HL-60 (cell line): ENCODE results near the gene THRB.

ENCODE experiments used
- DNase-seq, 2 experiments: peaks; one replicate each; pipeline ENCODE4 v3.0.0-alpha.2; 2010 to 2020; ENCODE audit warnings: low read depth in 1 of 2, low spot score in 1 of 2
- H3K27ac ChIP-seq: fragments of 250-450 bp; sonication (Bioruptor Pico); replicated peaks from 2 replicates; pipeline ENCODE4 v1.5.1; 2020; ENCODE audit warnings: mild to moderate bottlenecking, moderate library complexity
- H3K27me3 ChIP-seq: fragments of 250-450 bp; sonication (Bioruptor Pico); 2 replicates; pipeline ENCODE4 v1.5.1; 2021; ENCODE audit warnings: mild to moderate bottlenecking, moderate library complexity; ENCODE audit not compliant: insufficient read depth, poor library complexity, severe bottlenecking
- H3K4me3 ChIP-seq: replicated peaks from 2 replicates; pipeline ENCODE4 v1.5.1; 2011; ENCODE audit warnings: mild to moderate bottlenecking, control low read depth, low read length; ENCODE audit not compliant: insufficient read depth
- GABPA ChIP-seq: IDR thresholded peaks from 2 replicates; pipeline ENCODE4 v1.6.1; 2012; ENCODE audit warnings: low read depth
- POLR2AphosphoS5 ChIP-seq: IDR thresholded peaks from 2 replicates; pipeline ENCODE4 v1.6.1; 2012; ENCODE audit warnings: low read depth
- REST ChIP-seq: IDR thresholded peaks from 2 replicates; pipeline ENCODE4 v1.6.1; 2012; ENCODE audit warnings: low read depth; ENCODE audit not compliant: insufficient replicate concordance
- SPI1 ChIP-seq: IDR thresholded peaks from 2 replicates; pipeline ENCODE4 v1.6.1; 2012; ENCODE audit warnings: low read depth, mild to moderate bottlenecking, borderline replicate concordance
- TF ChIP-seq, protein P1 (sequence below): IDR thresholded peaks from one replicate; pipeline ENCODE4 v1.5.1; 2011; ENCODE audit warnings: low read length, control low read depth, inconsistent platforms; ENCODE audit not compliant: insufficient read depth

THRB gene

DNA sequence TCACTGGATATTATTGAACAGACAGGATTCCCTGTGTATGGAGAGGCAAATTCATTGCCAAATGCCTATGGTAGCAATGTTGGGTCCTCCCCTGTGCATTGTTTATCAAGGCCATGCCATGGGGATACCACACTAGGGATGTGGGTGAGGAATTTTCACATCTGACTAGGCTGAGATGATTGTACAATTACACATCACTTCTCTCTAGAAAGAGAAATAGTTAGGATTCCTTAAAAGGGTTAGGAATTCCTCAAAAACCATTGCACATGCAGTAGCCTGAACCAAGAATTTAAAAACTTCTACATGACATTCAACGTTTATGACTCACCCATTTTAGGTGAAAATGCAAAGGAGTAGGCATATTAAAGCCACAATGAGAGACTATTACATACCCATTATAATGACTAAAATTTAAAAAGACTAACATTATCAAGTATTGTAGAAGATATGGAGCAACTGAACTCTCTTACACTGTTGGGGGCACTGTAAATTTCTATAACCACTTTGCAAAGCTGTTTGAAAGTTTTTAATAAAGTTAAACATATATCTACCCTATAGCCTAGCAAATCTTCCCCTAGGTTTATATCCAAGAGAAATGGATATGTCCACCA, 175.9 kb downstream of the THRB start:
- no peak for DNase-seq
- Histone ChIP-seq H3K27ac (no peak overlapping the region), H3K27me3 (no peaks in the 10 kb centered on the region), H3K4me3 (no peak overlapping the region)
- TF ChIP-seq, protein P1, sequence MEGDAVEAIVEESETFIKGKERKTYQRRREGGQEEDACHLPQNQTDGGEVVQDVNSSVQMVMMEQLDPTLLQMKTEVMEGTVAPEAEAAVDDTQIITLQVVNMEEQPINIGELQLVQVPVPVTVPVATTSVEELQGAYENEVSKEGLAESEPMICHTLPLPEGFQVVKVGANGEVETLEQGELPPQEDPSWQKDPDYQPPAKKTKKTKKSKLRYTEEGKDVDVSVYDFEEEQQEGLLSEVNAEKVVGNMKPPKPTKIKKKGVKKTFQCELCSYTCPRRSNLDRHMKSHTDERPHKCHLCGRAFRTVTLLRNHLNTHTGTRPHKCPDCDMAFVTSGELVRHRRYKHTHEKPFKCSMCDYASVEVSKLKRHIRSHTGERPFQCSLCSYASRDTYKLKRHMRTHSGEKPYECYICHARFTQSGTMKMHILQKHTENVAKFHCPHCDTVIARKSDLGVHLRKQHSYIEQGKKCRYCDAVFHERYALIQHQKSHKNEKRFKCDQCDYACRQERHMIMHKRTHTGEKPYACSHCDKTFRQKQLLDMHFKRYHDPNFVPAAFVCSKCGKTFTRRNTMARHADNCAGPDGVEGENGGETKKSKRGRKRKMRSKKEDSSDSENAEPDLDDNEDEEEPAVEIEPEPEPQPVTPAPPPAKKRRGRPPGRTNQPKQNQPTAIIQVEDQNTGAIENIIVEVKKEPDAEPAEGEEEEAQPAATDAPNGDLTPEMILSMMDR = no peak
- TF ChIP-seq POLR2AphosphoS5 (no peak), REST (no peak), GABPA (no peak), SPI1 (no peak)

- TF ChIP-seq, protein P1 = no peak
- TF ChIP-seq POLR2AphosphoS5 (no peak), GABPA (no peak), REST (no peak), SPI1 (no peak)
- DNase-seq = no peak
- no peaks in the 10 kb centered on the region for H3K27me3 ChIP-seq
- no peak overlapping the region for H3K4me3 ChIP-seq
- no peak overlapping the region for H3K27ac ChIP-seq
Measured at GRCh38 chr3:24316887-24317383, 177.7 kb downstream of the THRB start.

DNA sequence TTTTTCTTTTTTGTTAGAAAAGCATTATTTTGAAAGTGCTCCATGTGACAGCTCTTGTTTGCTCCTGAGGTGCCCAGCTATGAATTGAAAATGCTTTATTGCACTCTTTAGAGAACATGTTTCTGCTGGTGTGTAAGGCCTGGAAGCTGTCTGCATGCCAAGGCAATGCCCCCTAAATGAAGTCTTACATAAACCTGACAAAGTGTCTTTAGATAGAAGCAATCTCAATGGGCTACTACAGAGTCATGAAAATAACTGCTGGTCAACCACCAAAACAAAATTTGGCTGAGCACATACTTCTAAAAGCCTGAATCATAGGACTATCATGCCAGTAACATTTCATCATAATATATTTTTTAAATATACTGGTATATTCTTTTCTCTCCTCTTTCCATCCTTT, 178.7 kb downstream of the THRB start:
- no peak for DNase-seq
- Histone ChIP-seq H3K27ac (no peak overlapping the region), H3K4me3 (no peak overlapping the region), H3K27me3 (no peaks in the 10 kb centered on the region)
- no peak for TF ChIP-seq REST
- TF ChIP-seq, protein P1 = no peak
- no peak for TF ChIP-seq SPI1
- no peak for TF ChIP-seq POLR2AphosphoS5
- no peak for TF ChIP-seq GABPA
